Fibroblast of the aortic adventitia (primary cell): ENCODE data around the gene ZNF783. TPM values are rescaled to one million over a fixed set of nuclear protein-coding genes. Genes with fewer than 3 reads are reported as not detected.
"Not testable (repeated sequence)": the region's sequence is repeated elsewhere in the genome, so short reads cannot be mapped to it uniquely, and the experiment has no call there.

ENCODE experiments used
- DNase-seq: peaks from one replicate; pipeline ENCODE4 v3.0.0-alpha.2; 2010; ENCODE audit warnings: low read depth
- H3K4me3 ChIP-seq: 2 replicates; pipeline ENCODE4 v1.5.1; 2011; ENCODE audit warnings: low read depth, mild to moderate bottlenecking, control low read depth, low read length, moderate library complexity
- CTCF ChIP-seq: IDR thresholded peaks from 2 replicates; pipeline ENCODE4 v1.5.1; 2011; ENCODE audit warnings: mild to moderate bottlenecking, low read length, control low read depth, inconsistent platforms; ENCODE audit not compliant: insufficient read depth
- total RNA-seq: library from RNA; depleted of rRNA; stranded (reverse); fragments of >200 nt; gene quantifications from 2 replicates; pipeline ENCODE4 v1.2.3, GENCODE V29; 2012; ENCODE audit warnings: low replicate concordance

ZNF783 gene
- total RNA-seq, 1 donor = 9.1 TPM

GRCh38 chr7:149317496-149317895, 55.5 kb downstream of the ZNF783 start:
- H3K4me3 ChIP-seq = no peak overlapping the region
- no peak for DNase-seq
- TF ChIP-seq CTCF = no peak

GRCh38 chr7:149317986-149318672, 56.1 kb downstream of the ZNF783 start:
- no peak for TF ChIP-seq CTCF
- no peak for DNase-seq
- no peak overlapping the region for H3K4me3 ChIP-seq

- no peak for TF ChIP-seq CTCF
- no peak for DNase-seq
- H3K4me3 ChIP-seq = no peak overlapping the region
Measured at GRCh38 chr7:149319376-149319775, 57.4 kb downstream of the ZNF783 start.

- TF ChIP-seq CTCF = no peak
Measured at GRCh38 chr7:149320313-149321124, 58.5 kb downstream of the ZNF783 start.

GRCh38 chr7:149321125-149321905, 59.3 kb downstream of the ZNF783 start:
- H3K4me3 ChIP-seq = peak overlapping the region; percentile 50
- DNase-seq = not testable (repeated sequence)

More at GRCh38 chr7:149320313-149321124, 58.5 kb downstream of the ZNF783 start:
- H3K4me3 ChIP-seq = no peak overlapping the region
- DNase-seq = no peak

GRCh38 chr7:149321978-149322541, 60.1 kb downstream of the ZNF783 start:
- peak; percentile 46 for DNase-seq
- TF ChIP-seq CTCF = no peak
- peak overlapping the region; percentile 50 for H3K4me3 ChIP-seq

GRCh38 chr7:149322737-149323136, 60.7 kb downstream of the ZNF783 start:
- H3K4me3 ChIP-seq = no peak overlapping the region
- no peak for TF ChIP-seq CTCF
- DNase-seq = no peak
